DND-41 (cell line): ENCODE results near the gene DCK.

ENCODE experiments used
- ATAC-seq: fragments of 200-7000 bp; cut with Tn5 transposase; 3 replicates; pipeline ENCODE4 v1.9.1; 2021; ENCODE audit warnings: low read depth; ENCODE audit not compliant: insufficient read depth
- DNase-seq: peaks from one replicate; pipeline ENCODE4 v3.0.0-alpha.2; 2020
- H2AFZ ChIP-seq: 2 replicates; pipeline ENCODE4 v1.6.0; 2012; ENCODE audit warnings: low read depth, low read length
- H3K27ac ChIP-seq: 2 replicates; pipeline ENCODE4 v1.5.1; 2012; ENCODE audit warnings: low read length, inconsistent platforms
- H3K27me3 ChIP-seq: fragments of 200-600 bp; sonication (generic); 2 replicates; pipeline ENCODE4 v1.6.0; 2012; ENCODE audit warnings: low read length, mild to moderate bottlenecking, inconsistent platforms; ENCODE audit not compliant: insufficient read depth, poor library complexity
- H3K36me3 ChIP-seq: 2 replicates; pipeline ENCODE4 v1.5.1; 2012; ENCODE audit warnings: low read length, inconsistent platforms; ENCODE audit not compliant: insufficient read depth
- H3K4me1 ChIP-seq: 2 replicates; pipeline ENCODE4 v1.5.1; 2012; ENCODE audit warnings: mild to moderate bottlenecking, low read length; ENCODE audit not compliant: insufficient read depth
- H3K4me2 ChIP-seq: 2 replicates; pipeline ENCODE4 v1.6.0; 2012; ENCODE audit warnings: mild to moderate bottlenecking, moderate library complexity, low read length, inconsistent platforms; ENCODE audit not compliant: insufficient read depth
- H3K4me3 ChIP-seq, 2 experiments: fragments of 200-600 bp in 1 of 2; shearing (Covaris generic) in 1 of 2; 2 replicates each; pipeline ENCODE4 v1.5.1; 2012 to 2016; ENCODE audit warnings: inconsistent platforms in 2 of 2, low read length in 2 of 2, mild to moderate bottlenecking in 2 of 2, low read depth in 1 of 2, moderate library complexity in 1 of 2
- H3K79me2 ChIP-seq: 2 replicates; pipeline ENCODE4 v1.6.0; 2012; ENCODE audit warnings: low read length, inconsistent platforms; ENCODE audit not compliant: insufficient read depth
- H3K9ac ChIP-seq: 2 replicates; pipeline ENCODE4 v1.6.0; 2012; ENCODE audit warnings: low read depth, mild to moderate bottlenecking, inconsistent platforms, low read length, moderate library complexity
- H3K9me3 ChIP-seq: 2 replicates; pipeline ENCODE4 v1.5.1; 2012; ENCODE audit warnings: low read length, moderate library complexity, mild to moderate bottlenecking, inconsistent platforms; ENCODE audit not compliant: insufficient read depth, severe bottlenecking
- H4K20me1 ChIP-seq: 2 replicates; pipeline ENCODE4 v1.6.0; 2012; ENCODE audit warnings: low read length; ENCODE audit not compliant: insufficient read depth
- CTCF ChIP-seq: IDR thresholded peaks from 2 replicates; pipeline ENCODE4 v1.5.1; 2012; ENCODE audit warnings: borderline replicate concordance, low read length, moderate library complexity, mild to moderate bottlenecking; ENCODE audit not compliant: poor library complexity, severe bottlenecking; ENCODE audit errors: extremely low read depth
- EZH2 ChIP-seq: IDR thresholded peaks from 3 replicates; pipeline ENCODE4 v1.6.1; 2012; ENCODE audit warnings: borderline replicate concordance, low read depth, mild to moderate bottlenecking, moderate library complexity, low read length, inconsistent platforms; ENCODE audit not compliant: severe bottlenecking

DCK gene

GRCh38 chr4:70976252-70976651 is 17.2 kb upstream of the DCK start:
- H3K27ac ChIP-seq: 0 out of 2 replicates have a peak overlapping the region, but pooled peaks have one; percentile 22
- no peak overlapping the region for H2AFZ ChIP-seq
- DNase-seq (no peak), ATAC-seq (no peak)
- TF ChIP-seq CTCF: no peak
- TF ChIP-seq EZH2: no peak
- no peak overlapping the region for H3K4me3 ChIP-seq
- H3K9me3 ChIP-seq: no peaks in the 10 kb centered on the region
- H4K20me1 ChIP-seq: no peaks in the 10 kb centered on the region
- peaks cover 20% of the 10 kb centered on the region for H3K4me1 ChIP-seq
- H3K36me3 ChIP-seq: peaks cover 76% of the 10 kb centered on the region
- peaks cover 46% of the 10 kb centered on the region for H3K79me2 ChIP-seq
- no peak overlapping the region for H3K9ac ChIP-seq
- H3K27me3 ChIP-seq: no peaks in the 10 kb centered on the region
- no peak overlapping the region for H3K4me2 ChIP-seq

- TF ChIP-seq CTCF: no peak
- TF ChIP-seq EZH2: no peak
- Histone ChIP-seq H3K9me3 (no peaks in the 10 kb centered on the region), H3K27ac (no peak overlapping the region), H3K79me2 (peaks cover 20% of the 10 kb centered on the region), H3K27me3 (no peaks in the 10 kb centered on the region), H2AFZ (no peak overlapping the region), H3K4me2 (no peak overlapping the region), H3K4me3 (no peak overlapping the region), H4K20me1 (no peaks in the 10 kb centered on the region), H3K9ac (no peak overlapping the region), H3K36me3 (peaks cover 73% of the 10 kb centered on the region), H3K4me1 (no peaks in the 10 kb centered on the region)
- no peak for ATAC-seq
- no peak for DNase-seq
Measured at GRCh38 chr4:70979445-70980008, 13.9 kb upstream of the DCK start.

GRCh38 chr4:70980196-70980595 is 13.3 kb upstream of the DCK start:
- H3K27me3 ChIP-seq: no peaks in the 10 kb centered on the region
- ATAC-seq (no peak), DNase-seq (no peak)
- no peaks in the 10 kb centered on the region for H3K9me3 ChIP-seq
- H3K4me2 ChIP-seq: no peak overlapping the region
- H3K27ac ChIP-seq: 0 out of 2 replicates have a peak overlapping the region, but pooled peaks have one; percentile 8
- H3K9ac ChIP-seq: no peak overlapping the region
- no peak overlapping the region for H2AFZ ChIP-seq
- H4K20me1 ChIP-seq: no peaks in the 10 kb centered on the region
- H3K36me3 ChIP-seq: peaks cover 67% of the 10 kb centered on the region
- TF ChIP-seq EZH2: no peak
- TF ChIP-seq CTCF: no peak
- H3K79me2 ChIP-seq: peaks cover 20% of the 10 kb centered on the region
- no peak overlapping the region for H3K4me3 ChIP-seq
- no peaks in the 10 kb centered on the region for H3K4me1 ChIP-seq
